ENCODE data around the gene MAPK14.
A peak's percentile ranks its signal among the peaks of the same experiment; 100 is the strongest.
"Not testable (repeated sequence)": the region's sequence is repeated elsewhere in the genome, so short reads cannot be mapped to it uniquely, and the experiment has no call there.

The MAPK14 gene

GRCh38 chr6:36121787-36122494 lies 94.3 kb downstream of the MAPK14 start:
- no peak for DNase-seq (ENCODE audit: low spot score)

- DNase-seq (ENCODE audit: low spot score): no peak
Observed at GRCh38 chr6:36122495-36123269, 95.1 kb downstream of the MAPK14 start.

GRCh38 chr6:36123270-36124139 lies 95.9 kb downstream of the MAPK14 start:
- peak; percentile 82 for DNase-seq (ENCODE audit: low spot score)

GRCh38 chr6:36124346-36124745 lies 96.7 kb downstream of the MAPK14 start:
- DNase-seq (ENCODE audit: low spot score): not testable (repeated sequence)

- no peak for DNase-seq (ENCODE audit: low spot score)
Observed at GRCh38 chr6:36124881-36125280, 97.3 kb downstream of the MAPK14 start.

GRCh38 chr6:36125575-36125974 lies 98.0 kb downstream of the MAPK14 start:
- DNase-seq (ENCODE audit: low spot score): no peak

- DNase-seq (ENCODE audit: low spot score): no peak
Observed at GRCh38 chr6:36126121-36126520, 98.5 kb downstream of the MAPK14 start.

GRCh38 chr6:36126553-36127458 lies 99.2 kb downstream of the MAPK14 start:
- DNase-seq (ENCODE audit: low spot score): no peak

GRCh38 chr6:36127462-36128016 lies 99.9 kb downstream of the MAPK14 start:
- DNase-seq (ENCODE audit: low spot score): no peak

GRCh38 chr6:36128073-36128472 lies 100.5 kb downstream of the MAPK14 start:
- no peak for DNase-seq (ENCODE audit: low spot score)

- DNase-seq (ENCODE audit: low spot score): no peak
Observed at GRCh38 chr6:36128793-36129192, 101.2 kb downstream of the MAPK14 start.

GRCh38 chr6:36129334-36129733 lies 101.7 kb downstream of the MAPK14 start:
- DNase-seq (ENCODE audit: low spot score): not testable (repeated sequence)

- no peak for DNase-seq (ENCODE audit: low spot score)
Observed at GRCh38 chr6:36129941-36130666, 102.5 kb downstream of the MAPK14 start, which contains the start of gene MAPK13. TSS of gene MAPK13 (plus strand) at chr6:36130513. CDS start at chr6:36130583, 70 bp downstream.

GRCh38 chr6:36130667-36131510 lies 103.3 kb downstream of the MAPK14 start:
- no peak for DNase-seq (ENCODE audit: low spot score)

GRCh38 chr6:36131511-36132245 lies 104.1 kb downstream of the MAPK14 start:
- no peak for DNase-seq (ENCODE audit: low spot score)

- no peak for DNase-seq (ENCODE audit: low spot score)
Observed at GRCh38 chr6:36132246-36132895, 104.8 kb downstream of the MAPK14 start.

- DNase-seq (ENCODE audit: low spot score): no peak
Observed at GRCh38 chr6:36133148-36133547, 105.5 kb downstream of the MAPK14 start.

GRCh38 chr6:36133912-36134311 lies 106.3 kb downstream of the MAPK14 start:
- DNase-seq (ENCODE audit: low spot score): no peak
